H9 (cell line): ENCODE data around the gene SPINT1. TPM values are rescaled to one million over a fixed set of nuclear protein-coding genes. Genes with fewer than 3 reads are reported as not detected.
A peak's percentile ranks its signal among the peaks of the same experiment; 100 is the strongest.

ENCODE experiments used
- DNase-seq: peaks from one replicate; pipeline ENCODE4 v3.0.0-alpha.2; 2017
- H2AFZ ChIP-seq: one replicate; pipeline ENCODE4 v1.6.1; 2013; ENCODE audit warnings: mild to moderate bottlenecking, low read length, control low read depth, moderate library complexity
- H2AK5ac ChIP-seq: 2 replicates; pipeline ENCODE4 v1.6.1; 2013; ENCODE audit warnings: low read length, control low read depth, mixed read lengths; ENCODE audit not compliant: insufficient read length
- H2BK120ac ChIP-seq: one replicate; pipeline ENCODE4 v1.6.1; 2013; ENCODE audit warnings: low read depth, mild to moderate bottlenecking, low read length, control low read depth, inconsistent platforms; ENCODE audit not compliant: poor library complexity, severe bottlenecking
- H2BK12ac ChIP-seq: 2 replicates; pipeline ENCODE4 v1.6.1; 2013; ENCODE audit warnings: low read length, control low read depth, mixed read lengths, low read depth; ENCODE audit not compliant: insufficient read length
- H2BK15ac ChIP-seq: 2 replicates; pipeline ENCODE4 v1.6.1; 2013; ENCODE audit warnings: low read depth, low read length, control low read depth
- H2BK20ac ChIP-seq: one replicate; pipeline ENCODE4 v1.6.1; 2013; ENCODE audit warnings: low read depth, mild to moderate bottlenecking, low read length, control low read depth, inconsistent platforms; ENCODE audit not compliant: poor library complexity, severe bottlenecking
- H2BK5ac ChIP-seq: 2 replicates; pipeline ENCODE4 v1.6.1; 2013; ENCODE audit warnings: low read length, control low read depth, mixed read lengths; ENCODE audit not compliant: insufficient read length
- H3K14ac ChIP-seq: 2 replicates; pipeline ENCODE4 v1.6.1; 2013; ENCODE audit warnings: low read length, control low read depth; ENCODE audit not compliant: insufficient read depth
- H3K18ac ChIP-seq: 2 replicates; pipeline ENCODE4 v1.6.1; 2013; ENCODE audit warnings: low read depth, mild to moderate bottlenecking, mixed read lengths, low read length, control low read depth; ENCODE audit not compliant: insufficient read length
- H3K23ac ChIP-seq: 2 replicates; pipeline ENCODE4 v1.6.1; 2013; ENCODE audit warnings: low read length, control low read depth, mixed read lengths, low read depth; ENCODE audit not compliant: insufficient read length
- H3K23me2 ChIP-seq: 2 replicates; pipeline ENCODE4 v1.6.1; 2013; ENCODE audit warnings: low read depth, mild to moderate bottlenecking, mixed read lengths, low read length, control low read depth; ENCODE audit not compliant: insufficient read length, poor library complexity, severe bottlenecking
- H3K27ac ChIP-seq: 2 replicates; pipeline ENCODE4 v1.5.1; 2013; ENCODE audit warnings: low read length, control low read depth, mixed read lengths, low read depth; ENCODE audit not compliant: insufficient read length
- H3K27me3 ChIP-seq: 2 replicates; pipeline ENCODE4 v1.6.1; 2013; ENCODE audit warnings: low read length, control low read depth, inconsistent platforms; ENCODE audit not compliant: insufficient read depth
- H3K4ac ChIP-seq: 2 replicates; pipeline ENCODE4 v1.6.1; 2013; ENCODE audit warnings: low read depth, mild to moderate bottlenecking, control low read depth, inconsistent platforms, low read length, moderate library complexity
- H3K4me1 ChIP-seq: 2 replicates; pipeline ENCODE4 v1.6.1; 2013; ENCODE audit warnings: low read length, control low read depth, inconsistent platforms; ENCODE audit not compliant: insufficient read depth
- H3K4me2 ChIP-seq: 2 replicates; pipeline ENCODE4 v1.6.1; 2013; ENCODE audit warnings: low read length, control low read depth, mixed read lengths; ENCODE audit not compliant: insufficient read length, insufficient read depth
- H3K56ac ChIP-seq: 2 replicates; pipeline ENCODE4 v1.6.1; 2013; ENCODE audit warnings: low read depth, mild to moderate bottlenecking, mixed read lengths, low read length, control low read depth; ENCODE audit not compliant: insufficient read length
- H3K79me1 ChIP-seq: 2 replicates; pipeline ENCODE4 v1.6.1; 2013; ENCODE audit warnings: low read depth, mild to moderate bottlenecking, moderate library complexity, low read length, control low read depth, inconsistent platforms; ENCODE audit not compliant: insufficient read depth, poor library complexity, severe bottlenecking
- H3K79me2 ChIP-seq: 2 replicates; pipeline ENCODE4 v1.6.1; 2013; ENCODE audit warnings: low read length, control low read depth, inconsistent platforms; ENCODE audit not compliant: insufficient read depth
- H3K9ac ChIP-seq: 2 replicates; pipeline ENCODE4 v1.6.1; 2013; ENCODE audit warnings: low read length, control low read depth, mixed read lengths; ENCODE audit not compliant: insufficient read length; ENCODE audit errors: extremely low read depth
- H3K9me3 ChIP-seq: one replicate; pipeline ENCODE4 v1.6.1; 2013; ENCODE audit warnings: low read depth, low read length, inconsistent platforms; ENCODE audit not compliant: control insufficient read depth
- H3T11ph ChIP-seq: one replicate; pipeline ENCODE4 v1.6.1; 2013; ENCODE audit warnings: mild to moderate bottlenecking, low read length, control low read depth, inconsistent platforms
- H4K20me1 ChIP-seq: one replicate; pipeline ENCODE4 v1.6.1; 2013; ENCODE audit not compliant: control insufficient read depth, insufficient read length, insufficient read depth
- H4K5ac ChIP-seq: 2 replicates; pipeline ENCODE4 v1.6.1; 2013; ENCODE audit warnings: low read depth, mild to moderate bottlenecking, mixed read lengths, low read length, control low read depth; ENCODE audit not compliant: insufficient read length
- H4K8ac ChIP-seq: replicated peaks from 2 replicates; pipeline ENCODE4 v1.6.1; 2013; ENCODE audit warnings: low read length, control low read depth, mixed read lengths, low read depth; ENCODE audit not compliant: insufficient read length
- H4K91ac ChIP-seq: 2 replicates; pipeline ENCODE4 v1.6.1; 2013; ENCODE audit warnings: low read depth, mild to moderate bottlenecking, moderate library complexity, mixed read lengths, low read length, control low read depth; ENCODE audit not compliant: insufficient read length
- H3K27ac Mint-ChIP-seq, 3 experiments: 2 replicates in 2 of 3; 3 replicates in 1 of 3; pipeline ENCODE4 v1.8.0; 2020 to 2021; ENCODE audit warnings: mixed read lengths in 3 of 3, mild to moderate bottlenecking in 1 of 3, moderate library complexity in 1 of 3
- H3K27me3 Mint-ChIP-seq: 2 replicates; pipeline ENCODE4 v1.8.0; 2021; ENCODE audit warnings: low read depth, mild to moderate bottlenecking, moderate library complexity, mixed read lengths
- H3K36me3 Mint-ChIP-seq, 3 experiments: 2 replicates in 2 of 3; 3 replicates in 1 of 3; pipeline ENCODE4 v1.8.0; 2020 to 2021; ENCODE audit warnings: low read depth in 3 of 3, mixed read lengths in 3 of 3; ENCODE audit not compliant: insufficient read depth in 1 of 3
- H3K4me1 Mint-ChIP-seq, 2 experiments: 2 replicates each; pipeline ENCODE4 v1.8.0; 2020; ENCODE audit warnings: mixed read lengths in 2 of 2
- H3K4me3 Mint-ChIP-seq, 2 experiments: 2 replicates in 1 of 2; 3 replicates in 1 of 2; pipeline ENCODE4 v1.8.0; 2020 to 2021; ENCODE audit warnings: mild to moderate bottlenecking in 2 of 2, mixed read lengths in 2 of 2, moderate library complexity in 1 of 2
- H3K9me3 Mint-ChIP-seq, 2 experiments: 2 replicates in 1 of 2; 3 replicates in 1 of 2; pipeline ENCODE4 v1.8.0; 2020; ENCODE audit warnings: mild to moderate bottlenecking in 2 of 2, mixed read lengths in 2 of 2, moderate library complexity in 1 of 2
- whole genome bisulfite sequencing: extraction: QIAGEN DNeasy Blood & Tissue Kit; methylation state at CpG from one replicate; pipeline ENCODE4 v1.1.7; 2013; ENCODE audit warnings: missing lambda C conversion rate, low lambda C conversion rate, mixed read lengths; ENCODE audit not compliant: insufficient read length; ENCODE audit errors: extremely low coverage; 5-methylcytosine and 5-hydroxymethylcytosine counted together
- total RNA-seq: library from RNA; stranded (reverse); gene quantifications from 2 replicates; pipeline ENCODE4 v1.2.1, GENCODE V29; 2021
- TF ChIP-seq, protein P1 (sequence below): fragments of 200-600 bp; sonication (generic); conservative IDR thresholded peaks from 3 replicates; pipeline ENCODE4 v1.8.0; 2021; ENCODE audit warnings: antibody characterized with exemption, mild to moderate bottlenecking

SPINT1 gene
- total RNA-seq, 1 experiment from 2014 or later = 130 TPM

DNA sequence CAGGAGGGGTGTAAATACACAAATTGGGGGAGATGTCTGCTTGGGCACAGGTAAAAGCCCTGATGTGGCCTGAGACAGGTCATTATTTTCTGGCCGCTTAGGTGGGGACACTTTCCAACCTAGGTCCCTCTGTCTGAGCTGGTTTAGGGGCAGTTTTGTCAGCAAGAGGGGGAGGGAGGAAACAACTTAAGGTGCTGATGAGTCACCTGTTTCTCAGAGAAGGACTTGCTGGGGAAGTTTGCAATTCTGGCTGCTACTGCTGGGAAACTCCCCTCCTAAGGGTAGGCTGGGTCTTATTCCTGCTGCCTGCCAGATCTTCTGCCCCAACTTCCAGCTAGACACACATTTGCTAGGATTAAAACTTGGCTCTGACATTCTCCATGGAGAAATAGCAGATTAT lies 34.9 kb downstream of the SPINT1 start:
- Mint-ChIP-seq H3K36me3 (no peaks in the 10 kb centered on the region), H3K27me3 (peaks cover 2% of the 10 kb centered on the region), H3K27ac (peak overlapping the region; percentile 1 to 95 (median 63); a peak in 2 of 7 replicates), H3K4me1 (peaks cover 10 to 14% of the 10 kb centered on the region in 2 experiments), H3K4me3 (no peak overlapping the region), H3K9me3 (peaks cover 5 to 7% of the 10 kb centered on the region in 2 experiments; a peak in 4 of 5 replicates)
- no peaks in the 10 kb centered on the region; the same call in 1 of the 2 replicates for H3K4me1 ChIP-seq
- no peaks in the 10 kb centered on the region for H4K20me1 ChIP-seq
- no peak overlapping the region for H4K8ac ChIP-seq
- H3K4me2 ChIP-seq = no peak overlapping the region
- no peak for DNase-seq
- no peaks in the 10 kb centered on the region for H3K9me3 ChIP-seq
- H3K18ac ChIP-seq = no peak overlapping the region
- no peak overlapping the region for H2AFZ ChIP-seq
- H3K14ac ChIP-seq = no peak overlapping the region
- no peak overlapping the region for H3K9ac ChIP-seq
- no peak overlapping the region for H2BK5ac ChIP-seq
- H3T11ph ChIP-seq = no peak overlapping the region
- H4K5ac ChIP-seq = no peak overlapping the region
- H4K91ac ChIP-seq = no peak overlapping the region
- no peak overlapping the region for H3K56ac ChIP-seq
- TF ChIP-seq, protein P1, sequence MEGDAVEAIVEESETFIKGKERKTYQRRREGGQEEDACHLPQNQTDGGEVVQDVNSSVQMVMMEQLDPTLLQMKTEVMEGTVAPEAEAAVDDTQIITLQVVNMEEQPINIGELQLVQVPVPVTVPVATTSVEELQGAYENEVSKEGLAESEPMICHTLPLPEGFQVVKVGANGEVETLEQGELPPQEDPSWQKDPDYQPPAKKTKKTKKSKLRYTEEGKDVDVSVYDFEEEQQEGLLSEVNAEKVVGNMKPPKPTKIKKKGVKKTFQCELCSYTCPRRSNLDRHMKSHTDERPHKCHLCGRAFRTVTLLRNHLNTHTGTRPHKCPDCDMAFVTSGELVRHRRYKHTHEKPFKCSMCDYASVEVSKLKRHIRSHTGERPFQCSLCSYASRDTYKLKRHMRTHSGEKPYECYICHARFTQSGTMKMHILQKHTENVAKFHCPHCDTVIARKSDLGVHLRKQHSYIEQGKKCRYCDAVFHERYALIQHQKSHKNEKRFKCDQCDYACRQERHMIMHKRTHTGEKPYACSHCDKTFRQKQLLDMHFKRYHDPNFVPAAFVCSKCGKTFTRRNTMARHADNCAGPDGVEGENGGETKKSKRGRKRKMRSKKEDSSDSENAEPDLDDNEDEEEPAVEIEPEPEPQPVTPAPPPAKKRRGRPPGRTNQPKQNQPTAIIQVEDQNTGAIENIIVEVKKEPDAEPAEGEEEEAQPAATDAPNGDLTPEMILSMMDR = no peak
- H3K23me2 ChIP-seq = peaks cover 3% of the 10 kb centered on the region
- H3K79me1 ChIP-seq = no peaks in the 10 kb centered on the region
- H3K23ac ChIP-seq = no peak overlapping the region
- no peak overlapping the region for H3K27ac ChIP-seq
- no CpG with 5 or more reads among the region's 1 CpG for WGBS
- no peak overlapping the region for H2BK20ac ChIP-seq
- H3K27me3 ChIP-seq = no peaks in the 10 kb centered on the region
- no peak overlapping the region for H2BK12ac ChIP-seq
- no peak overlapping the region for H3K4ac ChIP-seq
- no peak overlapping the region for H2BK120ac ChIP-seq
- H3K79me2 ChIP-seq = no peaks in the 10 kb centered on the region
- no peak overlapping the region for H2AK5ac ChIP-seq
- no peak overlapping the region for H2BK15ac ChIP-seq
